Neural cell (in vitro differentiated cells): ENCODE measurements around the gene FNDC3B. TPM values are rescaled to one million over a fixed set of nuclear protein-coding genes. Genes with fewer than 3 reads are reported as not detected.

Experiments
- H2AFZ ChIP-seq: fragments of 200-600, 300-800 bp; sonication (generic), shearing (Covaris generic); 2 replicates; pipeline ENCODE4 v1.6.0; 2014; ENCODE audit warnings: low read depth, mild to moderate bottlenecking, antibody characterized with exemption, low read length, moderate library complexity
- H3F3A ChIP-seq: fragments of 200-600 bp; shearing (Covaris generic); 2 replicates; pipeline ENCODE4 v1.6.1; 2016; ENCODE audit warnings: mild to moderate bottlenecking, moderate library complexity, mixed read lengths, antibody characterized with exemption, low read length; ENCODE audit not compliant: insufficient read depth, poor library complexity, severe bottlenecking
- H3K27ac ChIP-seq: fragments of 200-600, 300-800 bp; sonication (generic), shearing (Covaris generic); 2 replicates; pipeline ENCODE4 v1.5.1; 2014; ENCODE audit warnings: mild to moderate bottlenecking, low read length, moderate library complexity
- H3K27me3 ChIP-seq: fragments of 300-800, 200-600 bp; sonication (generic), shearing (Covaris generic); 2 replicates; pipeline ENCODE4 v1.6.0; 2014; ENCODE audit warnings: mild to moderate bottlenecking, low read depth, low read length, moderate library complexity; ENCODE audit not compliant: insufficient read depth
- H3K36me3 ChIP-seq: fragments of 300-800, 200-600 bp; sonication (generic), shearing (Covaris generic); 2 replicates; pipeline ENCODE4 v1.5.1; 2014; ENCODE audit warnings: mild to moderate bottlenecking, antibody characterized with exemption, low read length, moderate library complexity; ENCODE audit not compliant: insufficient read depth
- H3K4me2 ChIP-seq: fragments of 300-800, 200-600 bp; sonication (generic), shearing (Covaris generic); 2 replicates; pipeline ENCODE4 v1.6.0; 2014; ENCODE audit warnings: mild to moderate bottlenecking, low read length
- H3K4me3 ChIP-seq: fragments of 300-800, 200-600 bp; sonication (generic), shearing (Covaris generic); 2 replicates; pipeline ENCODE4 v1.5.1; 2014; ENCODE audit warnings: mild to moderate bottlenecking, low read length, moderate library complexity
- H3K79me2 ChIP-seq: fragments of 200-600 bp; shearing (Covaris generic); replicated peaks from 2 replicates; pipeline ENCODE4 v1.6.0; 2014; ENCODE audit warnings: mild to moderate bottlenecking, low read length, moderate library complexity; ENCODE audit not compliant: insufficient read depth
- H3K9ac ChIP-seq: fragments of 300-800, 200-600 bp; sonication (generic), shearing (Covaris generic); 2 replicates; pipeline ENCODE4 v1.6.1; 2016; ENCODE audit warnings: mild to moderate bottlenecking, low read length, mixed read lengths
- H3K9me2 ChIP-seq: fragments of 200-600 bp; shearing (Covaris generic); 2 replicates; pipeline ENCODE4 v1.6.1; 2016; ENCODE audit warnings: mild to moderate bottlenecking, low read length, mixed read lengths; ENCODE audit not compliant: insufficient read depth
- H3K9me3 ChIP-seq: fragments of 200-600, 300-800 bp; sonication (generic), shearing (Covaris generic); 2 replicates; pipeline ENCODE4 v1.6.1; 2016; ENCODE audit warnings: mild to moderate bottlenecking, mixed run types, low read length, moderate library complexity, mixed read lengths
- H4K20me1 ChIP-seq: fragments of 200-600 bp; shearing (Covaris generic); 2 replicates; pipeline ENCODE4 v1.6.1; 2016; ENCODE audit warnings: mild to moderate bottlenecking, mixed run types; ENCODE audit not compliant: insufficient read depth
- CTCF ChIP-seq: fragments of 450-650 bp; IDR thresholded peaks from 2 replicates; pipeline ENCODE4 v1.5.1; 2014; ENCODE audit warnings: antibody characterized with exemption, mild to moderate bottlenecking, moderate library complexity; ENCODE audit not compliant: poor library complexity, severe bottlenecking
- EP300 ChIP-seq: fragments of 450-650 bp; conservative IDR thresholded peaks from 2 replicates; pipeline ENCODE4 v1.6.1; 2014; ENCODE audit warnings: antibody characterized with exemption, mild to moderate bottlenecking, moderate library complexity; ENCODE audit not compliant: poor library complexity, severe bottlenecking
- EZH2 ChIP-seq: fragments of 200-600, 300-800 bp; shearing (Covaris generic), sonication (generic); IDR thresholded peaks from 2 replicates; pipeline ENCODE4 v1.6.1; 2014; ENCODE audit warnings: antibody characterized with exemption, low read length, borderline replicate concordance, mild to moderate bottlenecking; ENCODE audit not compliant: insufficient read depth, poor library complexity, severe bottlenecking
- MXI1 ChIP-seq: fragments of 450-650 bp; conservative IDR thresholded peaks from 2 replicates; pipeline ENCODE4 v1.6.1; 2014; ENCODE audit warnings: antibody characterized with exemption, mild to moderate bottlenecking; ENCODE audit not compliant: poor library complexity, severe bottlenecking
- POLR2AphosphoS5 ChIP-seq: IDR thresholded peaks from 2 replicates; pipeline ENCODE4 v1.6.1; 2012
- RAD21 ChIP-seq: fragments of 450-650 bp; conservative IDR thresholded peaks from 2 replicates; pipeline ENCODE4 v1.6.1; 2014; ENCODE audit warnings: antibody characterized with exemption, mild to moderate bottlenecking, moderate library complexity
- REST ChIP-seq: IDR thresholded peaks from 2 replicates; pipeline ENCODE4 v1.6.1; 2012; ENCODE audit warnings: borderline replicate concordance
- SMC3 ChIP-seq: fragments of 450-650 bp; conservative IDR thresholded peaks from 2 replicates; pipeline ENCODE4 v1.6.1; 2014; ENCODE audit warnings: antibody characterized with exemption, mild to moderate bottlenecking, moderate library complexity; ENCODE audit not compliant: poor library complexity
- TAF1 ChIP-seq: IDR thresholded peaks from 2 replicates; pipeline ENCODE4 v1.6.1; 2012; ENCODE audit warnings: low read depth
- polyA plus RNA-seq: library from polyadenylated mRNA; depleted of rRNA; stranded (reverse); fragments of >200 nt; gene quantifications from 2 replicates; pipeline ENCODE4 v1.2.3, GENCODE V29; 2014

Gene FNDC3B
- polyA plus RNA-seq, 1 donor from 2014 or later: 4.9 TPM

GRCh38 chr3:172313671-172314070 lies 274.3 kb downstream of the FNDC3B start:
- no peaks in the 10 kb centered on the region for H3K79me2 ChIP-seq
- no peaks in the 10 kb centered on the region for H4K20me1 ChIP-seq
- H3K4me2 ChIP-seq: no peak overlapping the region
- no peaks in the 10 kb centered on the region for H3F3A ChIP-seq
- H3K27me3 ChIP-seq: no peaks in the 10 kb centered on the region
- no peak overlapping the region for H3K9ac ChIP-seq
- H3K9me2 ChIP-seq: no peaks in the 10 kb centered on the region
- no peak overlapping the region for H3K27ac ChIP-seq
- H3K4me3 ChIP-seq: no peak overlapping the region
- H3K36me3 ChIP-seq: no peaks in the 10 kb centered on the region
- H2AFZ ChIP-seq: no peak overlapping the region
- no peak for TF ChIP-seq MXI1
- TF ChIP-seq SMC3: no peak
- TF ChIP-seq TAF1: no peak
- no peak for TF ChIP-seq REST
- TF ChIP-seq POLR2AphosphoS5: no peak
- TF ChIP-seq RAD21: no peak
- TF ChIP-seq EZH2: no peak
- no peak for TF ChIP-seq CTCF
- no peak for TF ChIP-seq EP300
- H3K9me3 ChIP-seq: no peaks in the 10 kb centered on the region

GRCh38 chr3:172314591-172315160 lies 275.3 kb downstream of the FNDC3B start:
- Histone ChIP-seq H3K27me3 (no peaks in the 10 kb centered on the region), H3K9ac (no peak overlapping the region)

More at GRCh38 chr3:172314591-172315160, 275.3 kb downstream of the FNDC3B start:
- Histone ChIP-seq H3K36me3 (no peaks in the 10 kb centered on the region), H4K20me1 (no peaks in the 10 kb centered on the region), H3K27ac (no peak overlapping the region), H3K79me2 (no peaks in the 10 kb centered on the region), H3K9me3 (no peaks in the 10 kb centered on the region), H3K9me2 (no peaks in the 10 kb centered on the region), H2AFZ (no peak overlapping the region), H3K4me2 (no peak overlapping the region), H3K4me3 (no peak overlapping the region), H3F3A (no peaks in the 10 kb centered on the region)
- TF ChIP-seq CTCF: no peak
- no peak for TF ChIP-seq MXI1
- no peak for TF ChIP-seq EP300
- TF ChIP-seq REST: no peak
- no peak for TF ChIP-seq TAF1
- no peak for TF ChIP-seq SMC3
- TF ChIP-seq RAD21: no peak
- no peak for TF ChIP-seq EZH2
- no peak for TF ChIP-seq POLR2AphosphoS5
